GM18907 (cell line): ENCODE data around the gene EFNA1.
A peak's percentile ranks its signal among the peaks of the same experiment; 100 is the strongest.

Experiments used
- ATAC-seq: cut with Tn5 transposase; IDR thresholded peaks from one replicate; pipeline ENCODE4 v1.9.1; 2021; ENCODE audit warnings: mild to moderate bottlenecking, moderate library complexity; ENCODE audit not compliant: unreplicated experiment

Gene EFNA1

GRCh38 chr1:155123801-155124200 is 3.9 kb upstream of the EFNA1 start:
- no peak for ATAC-seq

DNA sequence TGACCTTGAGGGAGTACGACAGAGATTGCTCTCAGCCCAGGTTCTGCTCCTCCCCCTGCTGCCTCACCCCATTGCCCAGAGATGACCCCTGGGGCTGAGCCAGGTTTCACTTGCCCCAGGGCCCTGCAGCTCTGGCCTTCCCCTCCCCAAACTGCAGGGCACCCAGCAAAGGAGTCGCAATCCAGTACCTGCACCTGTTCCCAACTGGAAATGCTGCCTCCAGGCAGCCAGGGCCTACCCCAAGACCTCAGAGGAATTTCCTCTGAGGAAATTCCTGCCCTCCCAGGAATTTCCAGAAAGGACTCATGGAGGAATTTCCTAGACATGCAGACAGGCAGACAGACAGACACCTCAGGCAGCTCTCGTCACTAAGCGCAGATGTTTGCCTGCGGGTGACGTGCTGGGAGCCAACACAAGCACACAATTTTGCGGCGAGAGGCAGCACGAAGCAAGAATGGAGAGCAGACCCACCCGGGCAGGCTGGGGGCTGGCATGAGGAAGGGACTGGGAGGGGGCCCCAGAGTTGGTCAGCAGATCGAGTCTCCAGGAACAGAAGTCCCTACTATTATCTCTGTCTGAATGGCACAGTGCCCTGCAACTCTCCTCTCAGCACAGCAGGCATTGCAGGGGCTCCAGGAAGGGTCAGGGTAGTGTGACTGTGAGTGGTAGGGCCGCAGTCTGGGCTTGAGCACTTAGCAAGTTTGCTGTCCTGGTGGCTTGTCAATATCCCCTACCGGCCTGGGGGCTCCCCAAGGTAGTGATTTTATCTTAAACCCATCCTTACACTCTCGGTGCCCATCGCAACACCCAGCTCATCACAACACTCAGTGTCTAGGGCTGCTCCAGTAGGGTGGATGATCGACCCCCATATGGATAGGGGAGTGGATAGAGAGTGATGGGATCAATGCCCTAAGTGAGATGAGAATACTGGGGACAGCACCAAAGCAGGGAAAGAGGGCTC is 2.9 kb upstream of the EFNA1 start:
- ATAC-seq, result no peak

DNA sequence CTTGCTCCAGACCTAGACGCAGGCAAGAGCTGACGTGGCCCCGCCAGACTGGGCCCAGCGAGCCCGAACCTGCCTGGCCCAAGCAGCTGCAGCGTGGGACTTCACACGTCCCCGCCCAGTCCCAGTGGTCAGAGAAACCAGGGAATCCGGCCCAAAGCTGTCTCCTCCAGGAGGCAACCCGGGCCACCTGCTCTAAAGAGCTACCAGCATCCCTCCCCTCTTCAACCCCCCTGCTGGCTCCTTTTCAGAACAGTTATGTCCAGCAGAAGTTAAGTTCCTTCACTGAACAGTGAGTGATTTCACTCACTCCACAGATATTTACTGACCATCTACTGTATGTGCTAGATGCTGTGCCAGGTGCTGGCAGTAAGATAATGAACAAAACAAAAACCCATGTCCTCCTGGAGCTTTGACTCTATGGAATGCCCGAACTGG is 2.1 kb upstream of the EFNA1 start:
- ATAC-seq, result no peak

DNA sequence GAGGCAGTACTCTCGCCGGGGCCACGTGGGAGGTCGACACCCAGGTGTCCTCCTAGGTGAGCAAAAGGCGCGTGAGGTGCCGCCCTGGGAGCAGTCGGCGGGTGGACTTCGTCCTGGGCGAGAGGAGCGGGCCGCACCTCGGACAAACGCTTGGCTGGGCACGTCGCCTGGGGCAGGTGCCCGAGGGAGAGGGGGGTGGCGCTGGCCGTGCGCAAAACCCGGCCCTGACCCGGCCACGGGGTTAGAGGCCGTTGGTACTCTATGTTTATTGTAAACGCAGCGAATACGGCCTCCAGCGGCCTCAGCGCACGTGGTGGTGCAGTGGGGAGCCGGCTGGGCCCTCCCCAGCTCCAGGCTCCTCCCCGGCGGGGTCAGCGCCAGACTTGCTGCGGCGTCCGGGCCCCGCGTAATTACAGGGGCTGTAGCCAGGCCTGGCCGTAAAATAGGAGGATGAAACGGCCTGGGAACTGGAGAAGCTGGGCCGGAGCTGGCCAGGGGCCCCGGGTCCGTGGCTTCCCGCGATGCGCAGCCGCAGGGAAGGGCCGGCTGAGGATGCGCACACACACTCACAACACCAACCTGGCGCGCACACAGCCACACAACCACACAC is 1.6 kb upstream of the EFNA1 start:
- ATAC-seq, result no peak

DNA sequence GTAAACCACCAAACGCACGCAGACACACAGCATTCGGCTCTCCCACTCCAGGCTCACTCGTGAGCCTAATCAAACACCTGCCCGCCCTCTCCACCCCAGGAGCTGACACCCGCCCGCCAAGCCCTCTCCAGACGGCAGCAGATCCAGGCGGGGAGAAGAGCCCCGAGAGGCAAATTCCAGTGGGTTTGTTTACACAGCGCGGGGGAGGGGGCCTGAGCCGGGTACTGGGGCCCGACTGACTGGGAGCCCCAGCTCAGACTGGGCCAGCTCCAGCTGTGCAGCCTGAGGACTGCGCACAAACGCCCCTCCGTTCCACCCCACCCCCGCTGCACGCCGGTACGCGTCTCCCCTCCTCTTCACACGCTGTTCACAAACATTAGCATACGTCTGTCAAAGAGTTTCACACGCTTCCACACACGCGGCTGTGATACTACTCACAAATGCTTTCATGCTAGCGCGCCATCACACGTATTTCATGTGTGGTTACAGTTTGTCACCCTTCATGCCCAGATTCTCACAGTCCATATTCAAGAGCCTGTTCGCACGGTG is 1.0 kb upstream of the EFNA1 start:
- no peak for ATAC-seq

DNA sequence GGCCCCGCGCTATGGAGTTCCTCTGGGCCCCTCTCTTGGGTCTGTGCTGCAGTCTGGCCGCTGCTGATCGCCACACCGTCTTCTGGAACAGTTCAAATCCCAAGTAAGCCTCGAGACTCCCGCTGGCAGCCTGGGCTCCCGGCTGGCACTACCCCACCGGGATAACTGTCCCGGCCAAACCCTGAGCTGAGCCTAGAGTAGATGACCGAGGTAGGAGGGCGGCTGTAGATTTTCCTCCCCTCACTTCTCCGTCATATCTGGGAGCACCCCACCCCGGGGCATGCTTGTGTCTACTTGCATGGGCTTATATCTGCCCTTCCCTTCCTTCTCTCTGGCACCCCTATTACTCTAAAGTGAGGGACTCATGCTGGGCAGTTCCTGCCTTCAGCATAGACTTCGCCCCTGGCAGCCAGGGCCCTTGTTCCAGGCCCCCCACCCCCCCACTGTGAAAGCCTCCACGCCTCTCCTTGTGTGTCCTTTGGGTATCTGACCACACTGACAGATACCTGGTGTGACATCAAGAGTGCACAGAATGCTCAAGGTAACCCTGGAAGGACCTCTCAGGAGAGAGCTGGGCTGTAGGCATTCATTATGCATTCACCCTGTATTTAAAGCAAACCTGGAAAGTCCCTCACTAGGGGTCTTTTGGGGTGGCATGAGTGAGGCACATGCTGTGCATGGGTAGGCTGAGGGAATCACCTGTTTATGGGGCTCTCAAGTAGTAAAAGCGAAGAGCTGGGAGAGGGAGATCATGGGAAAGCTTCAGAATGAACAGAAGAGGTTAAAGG is 485 bp downstream of the EFNA1 start:
- no peak for ATAC-seq

DNA sequence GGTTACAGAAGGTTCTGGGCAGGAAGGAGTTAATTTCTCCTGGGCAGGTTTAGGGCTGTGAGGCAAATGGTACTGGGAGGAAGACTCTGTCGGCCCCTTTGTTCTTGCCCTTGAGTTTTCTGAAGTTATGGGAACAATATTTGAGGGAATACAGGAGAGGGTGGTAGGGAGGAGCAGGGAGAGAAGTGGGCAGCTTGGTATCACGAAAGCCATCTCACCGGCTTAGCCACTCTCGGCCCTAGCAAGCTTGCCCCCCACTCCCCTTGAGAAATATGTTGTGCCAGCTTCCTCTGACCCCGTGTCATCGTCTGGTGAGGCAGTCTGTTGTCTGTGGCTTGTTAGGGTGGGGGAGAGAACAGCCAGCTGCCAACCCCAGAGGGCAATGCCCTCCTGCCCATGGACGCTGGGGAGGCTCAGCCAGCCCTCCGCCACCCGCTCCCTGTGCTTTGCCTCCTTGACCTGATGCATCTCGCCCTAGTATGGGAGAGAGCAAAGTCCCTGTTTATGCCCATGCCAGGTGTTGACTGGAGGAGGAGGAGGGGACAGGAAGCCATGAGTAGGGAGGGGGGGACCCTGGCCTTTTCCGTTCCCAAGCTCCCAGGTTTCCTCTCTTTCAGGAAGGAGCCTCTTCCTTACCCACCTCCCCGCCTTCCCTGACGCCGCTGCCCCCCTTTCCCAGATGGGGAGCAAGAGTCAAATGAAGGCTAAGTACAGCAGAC is 1.2 kb downstream of the EFNA1 start:
- ATAC-seq, result no peak

- ATAC-seq, result no peak
Observed at GRCh38 chr1:155130272-155131006, 2.8 kb downstream of the EFNA1 start.

GRCh38 chr1:155131285-155131684 is 3.6 kb downstream of the EFNA1 start:
- ATAC-seq, result no peak

DNA sequence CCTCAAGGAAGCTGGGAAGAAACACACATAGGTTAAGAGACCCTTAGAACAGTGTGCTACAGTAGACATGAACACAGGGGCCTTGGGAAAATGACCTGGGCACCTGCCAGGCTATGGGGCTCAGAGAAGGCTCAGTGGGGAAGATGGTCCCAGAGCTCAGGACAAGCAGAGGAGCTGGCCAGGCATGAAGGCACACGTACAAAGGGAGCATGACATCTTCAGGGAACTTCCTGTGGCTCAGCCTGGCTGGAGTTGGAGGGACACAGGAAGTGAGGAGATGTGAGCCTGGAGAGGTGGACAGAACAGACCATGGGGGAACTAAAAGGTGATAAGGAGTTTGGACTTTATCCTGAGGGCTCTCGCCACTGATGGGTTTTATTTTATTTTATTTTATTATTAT is 4.2 kb downstream of the EFNA1 start:
- no peak for ATAC-seq

DNA sequence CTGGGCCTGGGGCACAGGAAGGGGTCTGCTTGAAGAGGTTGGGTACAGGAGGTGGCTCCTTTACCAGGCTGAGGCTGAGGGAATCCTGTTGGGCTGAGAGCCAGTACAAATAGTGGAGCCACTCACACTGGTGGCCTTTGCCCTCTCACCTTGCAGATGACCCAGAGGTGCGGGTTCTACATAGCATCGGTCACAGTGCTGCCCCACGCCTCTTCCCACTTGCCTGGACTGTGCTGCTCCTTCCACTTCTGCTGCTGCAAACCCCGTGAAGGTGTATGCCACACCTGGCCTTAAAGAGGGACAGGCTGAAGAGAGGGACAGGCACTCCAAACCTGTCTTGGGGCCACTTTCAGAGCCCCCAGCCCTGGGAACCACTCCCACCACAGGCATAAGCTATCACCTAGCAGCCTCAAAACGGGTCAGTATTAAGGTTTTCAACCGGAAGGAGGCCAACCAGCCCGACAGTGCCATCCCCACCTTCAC is 6.2 kb downstream of the EFNA1 start:
- ATAC-seq, result no peak

GRCh38 chr1:155134322-155134721 is 6.6 kb downstream of the EFNA1 start:
- no peak for ATAC-seq

DNA sequence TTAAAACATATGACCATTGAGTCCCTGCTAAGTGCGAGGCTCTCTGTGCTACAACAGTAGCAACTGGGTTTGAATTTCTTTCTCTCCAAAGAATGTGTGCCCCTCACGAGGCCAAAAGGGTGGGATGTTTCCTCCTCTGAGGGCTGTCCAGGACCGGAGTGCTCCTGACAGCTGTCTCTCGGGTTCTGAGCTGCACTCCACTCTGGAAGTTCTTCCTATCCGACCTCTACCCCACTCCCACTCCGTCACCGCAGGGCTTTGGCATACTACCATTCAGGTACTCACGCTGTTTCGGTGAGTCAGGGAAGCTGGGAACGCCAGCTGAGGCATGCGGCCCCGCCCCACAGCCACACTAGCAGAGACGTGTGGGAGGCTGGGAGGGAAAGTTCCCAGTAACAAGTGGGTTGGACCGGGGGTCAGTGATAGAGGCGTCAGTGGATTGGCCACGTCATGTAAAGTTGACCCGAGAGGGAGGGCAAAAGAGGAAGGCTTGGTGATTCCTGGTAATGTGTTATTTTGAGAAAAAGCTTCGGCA is 7.3 kb downstream of the EFNA1 start:
- ATAC-seq, result no peak

- peak; percentile 64 for ATAC-seq
Observed at GRCh38 chr1:155135415-155136028, 7.8 kb downstream of the EFNA1 start, which contains the start of gene SLC50A1. TSS of gene SLC50A1 (plus strand) at chr1:155135852. CDS start at chr1:155135912, 60 bp downstream.

DNA sequence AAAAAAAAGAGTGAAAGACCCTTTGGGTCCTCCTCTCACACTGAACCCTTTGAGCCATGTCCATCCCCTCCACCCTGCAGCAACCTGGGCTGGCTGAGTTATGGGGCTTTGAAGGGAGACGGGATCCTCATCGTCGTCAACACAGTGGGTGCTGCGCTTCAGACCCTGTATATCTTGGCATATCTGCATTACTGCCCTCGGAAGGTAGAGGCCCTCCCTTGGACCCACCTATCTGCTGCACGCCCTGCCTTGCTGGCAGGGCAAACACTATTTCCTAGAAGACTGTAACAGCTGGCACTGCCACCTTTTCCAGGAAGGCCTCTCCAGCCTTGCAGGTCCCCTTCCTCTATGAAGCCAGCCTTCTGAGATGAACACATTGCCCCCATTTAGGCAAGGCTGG is 9.1 kb downstream of the EFNA1 start:
- no peak for ATAC-seq

GRCh38 chr1:155137154-155137949 is 9.7 kb downstream of the EFNA1 start:
- ATAC-seq, result no peak

DNA sequence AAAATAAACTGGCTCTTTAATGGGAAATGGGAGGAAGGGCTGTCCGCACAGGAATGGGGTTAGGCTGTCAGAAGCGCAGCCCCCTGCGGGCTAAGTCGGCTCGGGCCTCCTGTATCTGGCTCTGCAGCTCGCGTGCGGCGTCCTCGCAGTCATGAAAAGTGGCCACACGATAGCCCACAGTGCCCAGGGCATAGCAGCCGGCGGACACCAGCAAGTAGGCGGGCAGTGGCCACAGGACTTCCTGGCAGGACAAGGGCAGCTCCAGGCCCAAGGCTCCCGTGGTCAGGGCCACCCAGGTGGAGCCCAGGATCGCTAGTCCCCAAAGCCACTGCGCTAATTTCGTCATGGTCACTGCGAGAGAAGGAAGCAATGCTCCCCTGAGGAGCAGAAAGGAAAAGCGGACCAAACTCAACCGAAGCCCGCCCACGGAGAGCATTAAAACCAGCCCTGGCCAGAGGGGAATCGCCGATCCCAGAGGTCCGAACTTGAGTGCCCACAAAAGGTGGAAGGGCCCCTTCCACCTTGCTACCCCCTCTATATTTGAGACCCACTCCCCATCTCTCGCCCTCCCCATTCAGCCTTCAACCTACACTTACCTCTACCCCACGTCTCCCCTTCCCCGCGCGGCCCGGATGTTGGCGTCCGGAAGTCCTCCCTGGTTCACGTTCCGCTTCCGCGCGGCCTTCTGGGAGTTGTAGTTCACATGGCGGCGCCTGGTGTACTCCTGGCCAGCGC is 12.4 kb downstream of the EFNA1 start, which contains the start of gene DPM3:
Gene DPM3, minus strand, starts transcription at position 637 of the 735 bp plus-strand sequence. Its CDS starts 291 bp downstream, at position 346.
- ATAC-seq, result peak; percentile 63
